SK-N-SH treated with all-trans-retinoic acid at 6 μM for 48 hours (cell line): ENCODE data around the gene CACNA1B.
A peak's percentile ranks its signal among the peaks of the same experiment; 100 is the strongest.

Source experiments
- ATAC-seq: fragments of 200-7000 bp; cut with Tn5 transposase; 3 replicates; pipeline ENCODE4 v1.9.1; 2020; ENCODE audit warnings: mild to moderate bottlenecking, moderate library complexity
- ARNTL ChIP-seq: fragments of 450-650 bp; formaldehyde crosslinking; IDR thresholded peaks from 2 replicates; pipeline ENCODE4 v1.5.0; 2020; ENCODE audit warnings: low read depth, mild to moderate bottlenecking, moderate library complexity, borderline replicate concordance
- BACH2 ChIP-seq: fragments of 250-450 bp; sonication (Bioruptor Pico); IDR thresholded peaks from 2 replicates; pipeline ENCODE4 v1.9.0; 2021; ENCODE audit warnings: mild to moderate bottlenecking, borderline replicate concordance
- CSDC2 ChIP-seq: fragments of 250-450 bp; sonication (Bioruptor Pico); IDR thresholded peaks from 2 replicates; pipeline ENCODE4 v1.5.0; 2020; ENCODE audit warnings: mild to moderate bottlenecking, moderate library complexity
- ESRRG ChIP-seq: fragments of 250-450 bp; sonication (Bioruptor Pico); IDR thresholded peaks from 2 replicates; pipeline ENCODE4 v1.6.1; 2021; ENCODE audit warnings: mild to moderate bottlenecking
- GLIS3 ChIP-seq: fragments of 250-450 bp; sonication (Bioruptor Pico); IDR thresholded peaks from 2 replicates; pipeline ENCODE4 v1.5.0; 2020; ENCODE audit warnings: mild to moderate bottlenecking, moderate library complexity
- ISL1 ChIP-seq: fragments of 250-450 bp; sonication (Bioruptor Pico); IDR thresholded peaks from 2 replicates; pipeline ENCODE4 v2.1.2; 2022; ENCODE audit warnings: mild to moderate bottlenecking, moderate library complexity
- OSR1 ChIP-seq: fragments of 250-450 bp; sonication (Bioruptor Pico); IDR thresholded peaks from 2 replicates; pipeline ENCODE4 v1.8.0; 2022; ENCODE audit warnings: moderate library complexity, mild to moderate bottlenecking, inconsistent platforms
- PPARA ChIP-seq: fragments of 250-450 bp; sonication (Bioruptor Pico); IDR thresholded peaks from 2 replicates; pipeline ENCODE4 v1.5.0; 2020; ENCODE audit warnings: mild to moderate bottlenecking, borderline replicate concordance
- RARB ChIP-seq: fragments of 250-450 bp; sonication (Bioruptor Pico); IDR thresholded peaks from 2 replicates; pipeline ENCODE4 v1.8.0; 2021; ENCODE audit warnings: mild to moderate bottlenecking, moderate library complexity
- SNAI2 ChIP-seq: fragments of 250-450 bp; sonication (Bioruptor Pico); IDR thresholded peaks from 2 replicates; pipeline ENCODE4 v1.5.0; 2020; ENCODE audit warnings: mild to moderate bottlenecking, moderate library complexity
- TCF4 ChIP-seq: fragments of 250-450 bp; sonication (Bioruptor Pico); IDR thresholded peaks from 2 replicates; pipeline ENCODE4 v1.8.0; 2021; ENCODE audit warnings: mild to moderate bottlenecking, moderate library complexity, borderline replicate concordance
- ZFP3 ChIP-seq: fragments of 250-450 bp; sonication (Bioruptor Pico); IDR thresholded peaks from 2 replicates; pipeline ENCODE4 v1.5.0; 2020; ENCODE audit warnings: mild to moderate bottlenecking, moderate library complexity
- ZFP30 ChIP-seq: fragments of 450-650 bp; formaldehyde crosslinking; IDR thresholded peaks from 2 replicates; pipeline ENCODE4 v1.5.0; 2022; ENCODE audit warnings: mild to moderate bottlenecking, moderate library complexity
- ZNF565 ChIP-seq: fragments of 450-650 bp; formaldehyde crosslinking; conservative IDR thresholded peaks from 2 replicates; pipeline ENCODE4 v1.5.0; 2020; ENCODE audit warnings: low read depth, mild to moderate bottlenecking, moderate library complexity
- ZNF8 ChIP-seq: fragments of 450-650 bp; formaldehyde crosslinking; IDR thresholded peaks from 2 replicates; pipeline ENCODE4 v1.5.0; 2020; ENCODE audit warnings: mild to moderate bottlenecking, moderate library complexity
- TF ChIP-seq, protein P1 (sequence below): fragments of 250-450 bp; sonication (Bioruptor Pico); IDR thresholded peaks from 2 replicates; pipeline ENCODE4 v1.5.0; 2020; ENCODE audit warnings: mild to moderate bottlenecking, moderate library complexity
- TF ChIP-seq, protein P2 (sequence below): fragments of 250-450 bp; sonication (Bioruptor Pico); IDR thresholded peaks from 2 replicates; pipeline ENCODE4 v1.5.1; 2020; ENCODE audit warnings: low read depth, mild to moderate bottlenecking, moderate library complexity
- TF ChIP-seq, protein P3 (sequence below): fragments of 250-450 bp; sonication (Bioruptor Pico); IDR thresholded peaks from 2 replicates; pipeline ENCODE4 v1.5.1; 2021; ENCODE audit warnings: mild to moderate bottlenecking, moderate library complexity

Gene CACNA1B

DNA sequence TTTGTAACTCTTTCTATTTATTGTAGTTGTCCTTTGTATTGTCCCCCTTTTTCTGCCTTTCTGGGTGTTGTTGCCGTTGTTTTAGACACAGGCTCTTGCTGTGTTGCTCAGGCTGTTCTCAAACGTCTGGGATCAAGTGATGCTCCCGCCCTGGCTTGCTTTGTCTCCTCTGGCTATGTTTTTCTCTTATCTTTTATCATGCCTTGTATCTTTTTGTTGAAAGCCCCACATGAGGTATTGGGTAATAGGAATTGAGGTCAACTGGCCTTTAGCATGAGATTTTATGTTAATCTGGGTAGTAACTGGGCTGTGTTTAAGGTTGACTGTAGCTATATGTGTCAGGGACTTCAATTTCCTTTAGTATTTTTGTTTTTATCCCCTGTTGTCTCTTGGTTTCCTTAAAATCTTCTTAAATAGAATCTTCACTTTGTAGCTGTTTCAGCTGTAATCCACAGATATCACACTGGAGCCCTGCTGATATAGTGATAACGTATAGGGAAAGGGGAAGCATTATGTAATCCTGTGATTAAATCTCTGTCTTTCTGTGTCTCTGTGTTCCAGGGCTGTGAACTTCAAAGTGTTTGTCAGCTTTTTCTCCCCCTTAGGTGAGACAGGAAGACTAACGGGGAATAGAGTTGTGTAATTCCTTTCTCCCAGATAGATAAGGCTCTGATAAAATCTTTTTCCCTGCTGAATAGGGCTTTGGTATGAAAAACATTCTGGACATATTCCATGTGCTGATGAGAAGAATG lies 25.9 kb upstream of the CACNA1B start:
- TF ChIP-seq ISL1 (CRISPR knock-in tag) (no peak), TCF4 (peak; percentile 45; the same call in 1 of the 2 replicates), ZFP3 (CRISPR knock-in tag) (no peak)
- ATAC-seq, result no peak

DNA sequence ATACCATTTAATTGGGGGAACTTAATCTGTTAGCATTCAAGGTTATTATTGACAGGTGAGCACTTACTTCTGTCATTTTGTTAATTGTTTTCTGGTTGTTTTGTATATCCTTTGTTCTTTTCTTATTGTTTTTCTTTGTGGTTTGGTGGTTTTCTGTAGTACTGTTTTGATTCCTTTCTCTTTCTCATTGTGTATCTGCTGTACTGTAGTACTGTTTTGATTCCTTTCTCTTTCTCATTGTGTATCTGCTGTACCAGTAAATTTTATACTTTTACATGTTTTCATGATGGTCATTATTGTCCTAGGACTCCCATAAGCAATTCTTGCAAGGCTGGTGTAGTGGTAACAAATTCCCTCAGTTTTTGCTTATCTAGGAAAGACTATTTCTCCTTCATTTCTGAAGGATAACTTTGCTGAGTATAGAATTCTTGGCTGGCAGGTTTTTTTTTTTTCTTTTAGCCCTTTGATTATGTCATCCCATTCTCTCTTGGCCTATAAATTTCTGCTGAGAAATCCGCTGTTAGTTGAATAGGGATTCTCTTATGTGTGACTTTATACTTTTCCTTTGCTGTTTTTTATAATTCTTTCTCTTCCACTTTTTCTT lies 24.1 kb upstream of the CACNA1B start:
- ATAC-seq, result no peak
- TF ChIP-seq ZNF8 (CRISPR knock-in tag) (no peak), SNAI2 (CRISPR knock-in tag) (no peak), ZNF565 (CRISPR knock-in tag) (no peak), BACH2 (CRISPR knock-in tag) (no peak), ZFP3 (CRISPR knock-in tag) (no peak), ISL1 (CRISPR knock-in tag) (no peak), ARNTL (CRISPR knock-in tag) (no peak), ESRRG (no peak), RARB (CRISPR knock-in tag) (no peak), GLIS3 (CRISPR knock-in tag) (no peak), TCF4 (no peak), OSR1 (CRISPR knock-in tag) (no peak), CSDC2 (no peak), PPARA (no peak)
- TF ChIP-seq, protein P1, sequence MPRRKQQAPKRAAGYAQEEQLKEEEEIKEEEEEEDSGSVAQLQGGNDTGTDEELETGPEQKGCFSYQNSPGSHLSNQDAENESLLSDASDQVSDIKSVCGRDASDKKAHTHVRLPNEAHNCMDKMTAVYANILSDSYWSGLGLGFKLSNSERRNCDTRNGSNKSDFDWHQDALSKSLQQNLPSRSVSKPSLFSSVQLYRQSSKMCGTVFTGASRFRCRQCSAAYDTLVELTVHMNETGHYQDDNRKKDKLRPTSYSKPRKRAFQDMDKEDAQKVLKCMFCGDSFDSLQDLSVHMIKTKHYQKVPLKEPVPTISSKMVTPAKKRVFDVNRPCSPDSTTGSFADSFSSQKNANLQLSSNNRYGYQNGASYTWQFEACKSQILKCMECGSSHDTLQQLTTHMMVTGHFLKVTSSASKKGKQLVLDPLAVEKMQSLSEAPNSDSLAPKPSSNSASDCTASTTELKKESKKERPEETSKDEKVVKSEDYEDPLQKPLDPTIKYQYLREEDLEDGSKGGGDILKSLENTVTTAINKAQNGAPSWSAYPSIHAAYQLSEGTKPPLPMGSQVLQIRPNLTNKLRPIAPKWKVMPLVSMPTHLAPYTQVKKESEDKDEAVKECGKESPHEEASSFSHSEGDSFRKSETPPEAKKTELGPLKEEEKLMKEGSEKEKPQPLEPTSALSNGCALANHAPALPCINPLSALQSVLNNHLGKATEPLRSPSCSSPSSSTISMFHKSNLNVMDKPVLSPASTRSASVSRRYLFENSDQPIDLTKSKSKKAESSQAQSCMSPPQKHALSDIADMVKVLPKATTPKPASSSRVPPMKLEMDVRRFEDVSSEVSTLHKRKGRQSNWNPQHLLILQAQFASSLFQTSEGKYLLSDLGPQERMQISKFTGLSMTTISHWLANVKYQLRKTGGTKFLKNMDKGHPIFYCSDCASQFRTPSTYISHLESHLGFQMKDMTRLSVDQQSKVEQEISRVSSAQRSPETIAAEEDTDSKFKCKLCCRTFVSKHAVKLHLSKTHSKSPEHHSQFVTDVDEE (CRISPR knock-in tag), result no peak
- TF ChIP-seq, protein P2, sequence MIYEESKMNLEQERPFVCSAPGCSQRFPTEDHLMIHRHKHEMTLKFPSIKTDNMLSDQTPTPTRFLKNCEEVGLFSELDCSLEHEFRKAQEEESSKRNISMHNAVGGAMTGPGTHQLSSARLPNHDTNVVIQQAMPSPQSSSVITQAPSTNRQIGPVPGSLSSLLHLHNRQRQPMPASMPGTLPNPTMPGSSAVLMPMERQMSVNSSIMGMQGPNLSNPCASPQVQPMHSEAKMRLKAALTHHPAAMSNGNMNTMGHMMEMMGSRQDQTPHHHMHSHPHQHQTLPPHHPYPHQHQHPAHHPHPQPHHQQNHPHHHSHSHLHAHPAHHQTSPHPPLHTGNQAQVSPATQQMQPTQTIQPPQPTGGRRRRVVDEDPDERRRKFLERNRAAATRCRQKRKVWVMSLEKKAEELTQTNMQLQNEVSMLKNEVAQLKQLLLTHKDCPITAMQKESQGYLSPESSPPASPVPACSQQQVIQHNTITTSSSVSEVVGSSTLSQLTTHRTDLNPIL, result no peak
- TF ChIP-seq, protein P3, sequence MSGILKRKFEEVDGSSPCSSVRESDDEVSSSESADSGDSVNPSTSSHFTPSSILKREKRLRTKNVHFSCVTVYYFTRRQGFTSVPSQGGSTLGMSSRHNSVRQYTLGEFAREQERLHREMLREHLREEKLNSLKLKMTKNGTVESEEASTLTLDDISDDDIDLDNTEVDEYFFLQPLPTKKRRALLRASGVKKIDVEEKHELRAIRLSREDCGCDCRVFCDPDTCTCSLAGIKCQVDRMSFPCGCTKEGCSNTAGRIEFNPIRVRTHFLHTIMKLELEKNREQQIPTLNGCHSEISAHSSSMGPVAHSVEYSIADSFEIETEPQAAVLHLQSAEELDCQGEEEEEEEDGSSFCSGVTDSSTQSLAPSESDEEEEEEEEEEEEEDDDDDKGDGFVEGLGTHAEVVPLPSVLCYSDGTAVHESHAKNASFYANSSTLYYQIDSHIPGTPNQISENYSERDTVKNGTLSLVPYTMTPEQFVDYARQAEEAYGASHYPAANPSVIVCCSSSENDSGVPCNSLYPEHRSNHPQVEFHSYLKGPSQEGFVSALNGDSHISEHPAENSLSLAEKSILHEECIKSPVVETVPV (CRISPR knock-in tag), result no peak
- TF ChIP-seq, all 23 proteins: peak for 0

DNA sequence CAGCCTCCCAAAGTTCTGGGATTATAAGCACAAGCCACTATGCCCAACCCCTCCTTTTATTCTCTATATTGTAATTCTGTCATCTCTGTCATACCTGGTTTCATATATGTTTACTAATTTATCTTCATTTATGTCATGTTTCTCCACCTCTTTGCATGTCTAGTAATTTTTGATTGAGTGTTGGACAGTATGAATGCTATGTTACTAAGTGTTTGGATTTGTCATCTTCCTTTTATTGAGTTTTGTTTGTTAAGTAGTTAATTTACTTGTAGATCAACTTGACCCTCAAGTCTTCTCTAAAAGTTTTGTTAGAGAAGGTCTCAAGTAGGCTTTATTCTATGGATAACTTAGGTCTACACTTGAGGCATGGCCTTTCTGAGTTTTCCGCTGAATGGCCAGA lies 17.2 kb upstream of the CACNA1B start:
- no peak for ATAC-seq
- TF ChIP-seq ESRRG (no peak), TCF4 (no peak), ZNF8 (CRISPR knock-in tag) (no peak), ZFP30 (CRISPR knock-in tag) (no peak), PPARA (no peak)
- TF ChIP-seq, protein P2, result no peak
- TF ChIP-seq, protein P1 (CRISPR knock-in tag), result no peak
